Lung (tissue), 12 donors: ENCODE data around the gene NEO1. TPM values are rescaled to one million over a fixed set of nuclear protein-coding genes. Genes with fewer than 3 reads are reported as not detected.

ENCODE experiments used
- ATAC-seq: fragments of 200-7000 bp; cut with Tn5 transposase; one replicate; pipeline ENCODE4 v1.9.1; 2020; ENCODE audit warnings: moderate number of reproducible peaks; ENCODE audit not compliant: insufficient read depth, low FRiP score
- DNase-seq, 3 donors: peaks; one replicate each; pipeline ENCODE4 v3.0.0-alpha.2; 2013 to 2017
- H3K27ac ChIP-seq, 2 donors: one replicate each; pipeline ENCODE4 v1.5.1; 2013; ENCODE audit warnings: mild to moderate bottlenecking in 2 of 2, moderate library complexity in 2 of 2, control low read depth in 1 of 2, inconsistent platforms in 1 of 2, low read depth in 1 of 2, low read length in 1 of 2
- H3K27me3 ChIP-seq, 3 donors: one replicate each; pipeline ENCODE4 v1.5.1; 2013; ENCODE audit warnings: low read length in 2 of 3; ENCODE audit not compliant: control insufficient read depth in 3 of 3, insufficient read depth in 3 of 3
- H3K36me3 ChIP-seq, 4 donors: one replicate each; pipeline ENCODE4 v1.5.1; 2013; ENCODE audit warnings: low read length in 4 of 4, mild to moderate bottlenecking in 1 of 4, moderate library complexity in 1 of 4; ENCODE audit not compliant: control insufficient read depth in 4 of 4, insufficient read depth in 4 of 4
- H3K4me1 ChIP-seq, 5 donors: one replicate each; pipeline ENCODE4 v1.5.1; 2013; ENCODE audit warnings: low read length in 5 of 5, mild to moderate bottlenecking in 2 of 5, moderate library complexity in 1 of 5; ENCODE audit not compliant: control insufficient read depth in 5 of 5, insufficient read depth in 5 of 5
- H3K4me3 ChIP-seq: one replicate; pipeline ENCODE4 v1.5.1; 2013; ENCODE audit warnings: mild to moderate bottlenecking, control low read depth, moderate library complexity
- H3K9ac ChIP-seq, 2 donors: one replicate each; pipeline ENCODE4 v1.5.1; 2013; ENCODE audit warnings: low read length in 2 of 2, control low read depth in 1 of 2; ENCODE audit not compliant: insufficient read depth in 1 of 2
- H3K9me3 ChIP-seq, 4 donors: one replicate each; pipeline ENCODE4 v1.5.1; 2013; ENCODE audit warnings: low read length in 3 of 4, mild to moderate bottlenecking in 1 of 4, moderate library complexity in 1 of 4; ENCODE audit not compliant: control insufficient read depth in 4 of 4, insufficient read depth in 3 of 4
- CTCF ChIP-seq: IDR thresholded peaks from 2 replicates; pipeline ENCODE4 v1.5.1; 2012; ENCODE audit warnings: mild to moderate bottlenecking; ENCODE audit errors: control extremely low read depth, extremely low read depth
- WGBS, 2 donors: extraction: QIAGEN DNeasy Blood & Tissue Kit; methylation state at CpG; one replicate each; pipeline ENCODE4 v1.1.7; 2013; 5-methylcytosine and 5-hydroxymethylcytosine counted together
- polyA plus RNA-seq, 2 donors: library from polyadenylated mRNA; stranded (reverse); fragments of 200-250 nt; gene quantifications; one replicate each; pipeline ENCODE4 v1.2.1, GENCODE V29; 2013
- total RNA-seq, 2 donors: library from RNA; depleted of rRNA in 1 of 2; stranded (reverse); fragments of >200 nt in 1 of 2; gene quantifications; one replicate each; pipeline ENCODE4 v1.2.1, GENCODE V29; 2014 to 2021
- donor health status: control.
- donor health status: control.
- donor health status: Bipolar disorder and iron deficiency.
- donor health status: healthy.
- donor health status: DM: yes; HTN: yes; CAD: no.

The NEO1 gene
- total and polyA plus RNA-seq, 4 donors, result 6.9 to 70.8 (median 16.5) TPM

- Histone ChIP-seq H3K4me1 (peaks cover 0 to 2% (median 0%) of the 10 kb centered on the region in 5 donors), H3K9ac (no peak overlapping the region), H3K9me3 (peaks cover 0 to 2% (median 0%) of the 10 kb centered on the region in 4 donors), H3K27me3 (no peaks in the 10 kb centered on the region), H3K36me3 (no peaks in the 10 kb centered on the region), H3K4me3 (no peak overlapping the region), H3K27ac (no peak overlapping the region)
- no peak for ATAC-seq
- DNase-seq, result no peak
- WGBS, 2 donors, result 92 to 94% methylated on average over 6 of the region's 6 CpGs
- TF ChIP-seq CTCF, result no peak
Measured at GRCh38 chr15:73015493-73015892, 36.8 kb upstream of the NEO1 start.

- no peak for TF ChIP-seq CTCF
- Histone ChIP-seq H3K36me3 (no peaks in the 10 kb centered on the region), H3K4me3 (no peak overlapping the region), H3K4me1 (peaks cover 0 to 17% (median 0%) of the 10 kb centered on the region in 5 donors), H3K9ac (no peak overlapping the region), H3K9me3 (no peaks in the 10 kb centered on the region), H3K27ac (no peak overlapping the region), H3K27me3 (no peaks in the 10 kb centered on the region)
- 90 to 95% methylated on average over 1 of the region's 1 CpG for WGBS, 2 donors
- DNase-seq (no peak), ATAC-seq (no peak)
Measured at GRCh38 chr15:73017987-73018386, 34.3 kb upstream of the NEO1 start.

- Histone ChIP-seq H3K36me3 (no peaks in the 10 kb centered on the region), H3K4me1 (peaks cover 0 to 17% (median 0%) of the 10 kb centered on the region in 5 donors), H3K9ac (no peak overlapping the region), H3K4me3 (no peak overlapping the region), H3K27ac (no peak overlapping the region), H3K9me3 (no peaks in the 10 kb centered on the region), H3K27me3 (no peaks in the 10 kb centered on the region)
- ATAC-seq (no peak), DNase-seq (no peak)
- TF ChIP-seq CTCF, result no peak
- 95 to 96% methylated on average over 3 of the region's 3 CpGs for WGBS, 2 donors
Measured at GRCh38 chr15:73019154-73019553, 33.1 kb upstream of the NEO1 start.

GRCh38 chr15:73019601-73020146, 32.6 kb upstream of the NEO1 start:
- H3K36me3 ChIP-seq, result no peaks in the 10 kb centered on the region
- H3K4me3 ChIP-seq, result no peak overlapping the region
- H3K9ac ChIP-seq, result no peak overlapping the region
- DNase-seq, result no peak
- no peak overlapping the region for H3K27ac ChIP-seq
- no peaks in the 10 kb centered on the region for H3K27me3 ChIP-seq
- peaks cover 0 to 17% (median 0%) of the 10 kb centered on the region in 5 donors for H3K4me1 ChIP-seq
- WGBS, 2 donors, result 87 to 90% methylated on average over 2 of the region's 2 CpGs
- no peaks in the 10 kb centered on the region for H3K9me3 ChIP-seq
- ATAC-seq, result no peak
- no peak for TF ChIP-seq CTCF
